H1 (cell line): ENCODE results near the gene PSMB9. TPM values are rescaled to one million over a fixed set of nuclear protein-coding genes. Genes with fewer than 3 reads are reported as not detected.

Source experiments
- CTCF ChIA-PET: fragments of 300-600 bp; sonication (Branson Sonifier 250); formaldehyde crosslinking; loops from one replicate; lab custom pipeline; 2021; ENCODE audit not compliant: partially characterized antibody; lab: Charles Lee
- POLR2A ChIA-PET: fragments of 300-600 bp; sonication (Branson Sonifier 250); formaldehyde crosslinking; loops from one replicate; lab custom pipeline; 2021; ENCODE audit warnings: inconsistent platforms; ENCODE audit not compliant: partially characterized antibody; lab: Charles Lee
- DNase-seq, 2 experiments: peaks; one replicate each; pipeline versions ENCODE4 v3.0.0 to v3.0.0-alpha.2; 2010 to 2022; ENCODE audit warnings: low spot score in 2 of 2, low read depth in 1 of 2, mixed read lengths in 1 of 2
- FAIRE-seq: peaks from 2 replicates; lab custom pipeline; 2011; peaks lifted over from hg19 to GRCh38; lab: Jason Lieb, UNC
- H2AFZ ChIP-seq: 2 replicates; pipeline ENCODE4 v1.8.1; 2012; ENCODE audit warnings: low read length, inconsistent platforms
- H2AK5ac ChIP-seq: 2 replicates; pipeline ENCODE4 v1.6.1; 2013; ENCODE audit warnings: low read depth, low read length
- H2BK120ac ChIP-seq: replicated peaks from 2 replicates; pipeline ENCODE3; 2013; ENCODE audit warnings: low read depth, low read length, inconsistent platforms
- H2BK12ac ChIP-seq: 2 replicates; pipeline ENCODE4 v1.6.1; 2013; ENCODE audit warnings: low read depth, low read length
- H2BK15ac ChIP-seq: 2 replicates; pipeline ENCODE4 v1.6.1; 2013; ENCODE audit warnings: low read length
- H2BK20ac ChIP-seq: 2 replicates; pipeline ENCODE4 v1.6.1; 2013; ENCODE audit warnings: low read length
- H2BK5ac ChIP-seq: 2 replicates; pipeline ENCODE4 v1.6.1; 2013; ENCODE audit warnings: low read depth, low read length
- H3K14ac ChIP-seq: 2 replicates; pipeline ENCODE4 v1.6.1; 2013; ENCODE audit warnings: inconsistent platforms; ENCODE audit not compliant: insufficient read length
- H3K18ac ChIP-seq: 2 replicates; pipeline ENCODE4 v1.6.1; 2013; ENCODE audit warnings: low read length; ENCODE audit errors: extremely low read depth
- H3K23ac ChIP-seq: 2 replicates; pipeline ENCODE4 v1.6.1; 2013; ENCODE audit warnings: inconsistent platforms; ENCODE audit not compliant: insufficient read length
- H3K23me2 ChIP-seq: 2 replicates; pipeline ENCODE4 v1.6.1; 2013; ENCODE audit warnings: low read depth, low read length
- H3K27ac ChIP-seq: 2 replicates; pipeline ENCODE4 v1.6.1; 2011; ENCODE audit warnings: low read depth, low read length, inconsistent platforms
- H3K27me3 ChIP-seq, 4 experiments: replicated peaks in 1 of 4; 1 replicate in 1 of 4; 2 replicates in 3 of 4; pipeline versions ENCODE4 v1.6.1 to v1.8.1; 2011 to 2013; ENCODE audit warnings: low read length in 3 of 4, mild to moderate bottlenecking in 3 of 4, inconsistent platforms in 2 of 4, mixed read lengths in 2 of 4, moderate library complexity in 1 of 4; ENCODE audit not compliant: control insufficient read depth in 3 of 4, insufficient read depth in 3 of 4; ENCODE audit errors: extremely low read depth in 1 of 4
- H3K36me3 ChIP-seq, 4 experiments: 2 replicates each; pipeline versions ENCODE4 v1.6.1 to v1.8.1; 2011 to 2013; ENCODE audit warnings: mild to moderate bottlenecking in 4 of 4, low read length in 3 of 4, moderate library complexity in 2 of 4, control low read depth in 1 of 4, inconsistent platforms in 1 of 4; ENCODE audit not compliant: insufficient read depth in 4 of 4, control insufficient read depth in 2 of 4
- H3K4ac ChIP-seq: replicated peaks from 2 replicates; pipeline ENCODE3; 2013; ENCODE audit warnings: low read length, low read depth, mixed read lengths, inconsistent platforms; ENCODE audit not compliant: insufficient read length
- H3K4me1 ChIP-seq, 4 experiments: replicated peaks in 1 of 4; 1 replicate in 1 of 4; 2 replicates in 3 of 4; pipeline versions ENCODE4 v1.6.1 to v1.8.1; 2011 to 2013; ENCODE audit warnings: low read length in 3 of 4, inconsistent platforms in 2 of 4, mixed read lengths in 1 of 4; ENCODE audit not compliant: insufficient read depth in 4 of 4, control insufficient read depth in 3 of 4
- H3K4me2 ChIP-seq, 2 experiments: 2 replicates each; pipeline versions ENCODE4 v1.6.1 to v1.8.1; 2011 to 2013; ENCODE audit warnings: low read depth in 2 of 2, low read length in 2 of 2, control low read depth in 1 of 2, inconsistent platforms in 1 of 2, mild to moderate bottlenecking in 1 of 2; ENCODE audit not compliant: insufficient read depth in 1 of 2
- H3K4me3 ChIP-seq, 4 experiments: fragments of 200-600, 300-600 bp in 1 of 4; sonication (generic), shearing (Covaris generic), sonication (Bioruptor Twin) in 1 of 4; 2 replicates each; pipeline versions ENCODE4 v1.5.1 to v1.8.1; 2011 to 2016; ENCODE audit warnings: low read length in 4 of 4, low read depth in 3 of 4, control low read depth in 2 of 4, inconsistent platforms in 2 of 4, mild to moderate bottlenecking in 2 of 4, mixed read lengths in 1 of 4, moderate library complexity in 1 of 4; ENCODE audit not compliant: insufficient read depth in 2 of 4; ENCODE audit errors: extremely low read depth in 1 of 4
- H3K56ac ChIP-seq: replicated peaks from 2 replicates; pipeline ENCODE3; 2013; ENCODE audit warnings: low read depth, mild to moderate bottlenecking, mixed read lengths, low read length, inconsistent platforms; ENCODE audit not compliant: insufficient read length
- H3K79me1 ChIP-seq: 2 replicates; pipeline ENCODE4 v1.6.1; 2013; ENCODE audit warnings: low read depth, low read length, control low read depth
- H3K79me2 ChIP-seq, 2 experiments: 2 replicates each; pipeline versions ENCODE4 v1.6.1 to v1.8.1; 2012 to 2013; ENCODE audit warnings: low read length in 2 of 2, mild to moderate bottlenecking in 2 of 2, inconsistent platforms in 1 of 2; ENCODE audit not compliant: insufficient read depth in 2 of 2, control insufficient read depth in 1 of 2
- H3K9ac ChIP-seq, 4 experiments: replicated peaks in 1 of 4; 1 replicate in 1 of 4; 2 replicates in 3 of 4; pipeline versions ENCODE4 v1.6.1 to v1.8.1; 2011 to 2013; ENCODE audit warnings: low read depth in 3 of 4, low read length in 3 of 4, control low read depth in 2 of 4, mild to moderate bottlenecking in 2 of 4, moderate library complexity in 2 of 4, inconsistent platforms in 1 of 4; ENCODE audit errors: extremely low read depth in 1 of 4
- H3K9me3 ChIP-seq, 2 experiments: 2 replicates each; pipeline versions ENCODE4 v1.6.1 to v1.8.1; 2012 to 2013; ENCODE audit warnings: mild to moderate bottlenecking in 2 of 2, moderate library complexity in 2 of 2, control low read depth in 1 of 2, inconsistent platforms in 1 of 2, low read depth in 1 of 2, low read length in 1 of 2, mixed read lengths in 1 of 2; ENCODE audit not compliant: insufficient read depth in 2 of 2
- H4K20me1 ChIP-seq, 2 experiments: replicated peaks in 1 of 2; 2 replicates each; pipeline versions ENCODE3 to v1.8.1; 2011 to 2013; ENCODE audit warnings: inconsistent platforms in 2 of 2, low read length in 2 of 2, mild to moderate bottlenecking in 1 of 2; ENCODE audit not compliant: insufficient read depth in 2 of 2, control insufficient read depth in 1 of 2
- H4K5ac ChIP-seq: 2 replicates; pipeline ENCODE4 v1.6.1; 2013; ENCODE audit warnings: low read length, low read depth, mixed read lengths, inconsistent platforms; ENCODE audit not compliant: insufficient read length
- H4K8ac ChIP-seq: 2 replicates; pipeline ENCODE4 v1.8.0; 2013; ENCODE audit warnings: mild to moderate bottlenecking, moderate library complexity, low read length, inconsistent platforms; ENCODE audit not compliant: insufficient read depth; ENCODE audit errors: extremely low read depth
- H4K91ac ChIP-seq: replicated peaks from 2 replicates; pipeline ENCODE3; 2013; ENCODE audit warnings: low read length, mixed read lengths, inconsistent platforms; ENCODE audit not compliant: insufficient read length
- ATF2 ChIP-seq: IDR thresholded peaks from 2 replicates; pipeline ENCODE4 v1.6.1; 2012; ENCODE audit warnings: low read length, inconsistent platforms
- FOSL1 ChIP-seq: IDR thresholded peaks from 2 replicates; pipeline ENCODE4 v1.6.1; 2011; ENCODE audit warnings: mild to moderate bottlenecking, low read depth, low read length, moderate library complexity; ENCODE audit not compliant: insufficient read depth
- HDAC6 ChIP-seq: IDR thresholded peaks from one replicate; pipeline ENCODE4 v1.7.1; 2012; ENCODE audit warnings: low read depth, mild to moderate bottlenecking, inconsistent platforms, low read length, moderate library complexity
- POLR2AphosphoS5 ChIP-seq: IDR thresholded peaks from 2 replicates; pipeline ENCODE4 v1.6.1; 2011; ENCODE audit warnings: low read depth, low read length
- whole genome bisulfite sequencing, 2 experiments: shearing (Covaris generic) in 1 of 2; methylation state at CpG; one replicate each; pipeline versions ENCODE4 v1.1.6 to v1.1.7; 2013 to 2015; ENCODE audit warnings: low lambda C conversion rate in 2 of 2, mixed read lengths in 2 of 2, inconsistent platforms in 1 of 2, low coverage in 1 of 2, missing lambda C conversion rate in 1 of 2; ENCODE audit not compliant: insufficient replicate concordance in 2 of 2, insufficient coverage in 1 of 2, insufficient read length in 1 of 2; ENCODE audit errors: extremely low coverage in 1 of 2, missing lambda C conversion rate in 1 of 2; 5-methylcytosine and 5-hydroxymethylcytosine counted together
- polyA plus RNA-seq, 7 experiments: library from polyadenylated mRNA; depleted of rRNA in 3 of 7; stranded (reverse) in 5 of 7; unstranded in 2 of 7; fragments of >200 nt in 5 of 7; fragments of 200-250 nt in 2 of 7; gene quantifications; 1 replicate in 5 of 7; 2 replicates in 1 of 7; 4 replicates in 1 of 7; pipeline versions ENCODE4 v1.2.1 to v1.2.3, GENCODE V29; 2011 to 2013; ENCODE audit warnings: missing spikeins in 2 of 7, mixed read lengths in 2 of 7
- total RNA-seq: library from RNA; stranded (reverse); fragmentation: NEBNext Ultra II Directional; extraction: Animal tissue kit (Norgen Biotek cat#: 25700); gene quantifications from 2 replicates; pipeline ENCODE4 v1.2.1, GENCODE V29; 2021

Gene PSMB9
- total and polyA plus RNA-seq, 2 of the 8 experiments (the other 6 are each of a cell fraction or from before 2014, with no cell fraction given) = 4.5 to 22.8 TPM

GRCh38 chr6:32827025-32827424 lies 27.0 kb upstream of the PSMB9 start:
- no peak overlapping the region for H2BK20ac ChIP-seq
- no peaks in the 10 kb centered on the region for H3K27me3 ChIP-seq
- H4K5ac ChIP-seq = no peak overlapping the region
- no peak overlapping the region for H4K91ac ChIP-seq
- H4K20me1 ChIP-seq = no peaks in the 10 kb centered on the region
- no peaks in the 10 kb centered on the region; the same call in 1 of the 2 replicates for H3K23me2 ChIP-seq
- no peak overlapping the region for H2BK120ac ChIP-seq
- no peak overlapping the region for H2BK15ac ChIP-seq
- H3K36me3 ChIP-seq = peaks cover 0 to 2% (median 0%) of the 10 kb centered on the region in 4 experiments; a peak in 4 of 8 replicates
- H2BK12ac ChIP-seq = no peak overlapping the region
- H3K79me2 ChIP-seq = no peaks in the 10 kb centered on the region
- H3K9ac ChIP-seq = no peak overlapping the region
- no peak overlapping the region for H3K27ac ChIP-seq
- H2AFZ ChIP-seq = no peak overlapping the region
- no peak overlapping the region for H3K4me2 ChIP-seq
- no peak overlapping the region for H3K4ac ChIP-seq
- no peak overlapping the region for H2AK5ac ChIP-seq
- H4K8ac ChIP-seq = no peak overlapping the region
- H3K4me1 ChIP-seq = peaks cover 0 to 4% (median 0%) of the 10 kb centered on the region in 4 experiments; a peak in 1 of 7 replicates
- no peak for FAIRE-seq
- H2BK5ac ChIP-seq = no peak overlapping the region
- no peak overlapping the region for H3K56ac ChIP-seq
- no peak overlapping the region for H3K14ac ChIP-seq
- WGBS, 2 experiments = 88% methylated on average over 3 of the region's 3 CpGs; no CpG with 5 or more reads in 1 of the 2 experiments
- no peak for DNase-seq
- H3K79me1 ChIP-seq = no peaks in the 10 kb centered on the region
- TF ChIP-seq FOSL1 (no peak), HDAC6 (no peak), POLR2AphosphoS5 (no peak), ATF2 (no peak)
- ChIA-PET CTCF (interaction anchor here (0.6 to 6.8 kb wide), 13 partner anchors 11 to 157 kb away, joined by 3 to 63 read pairs (median 6); partner anchors contain the start of gene TAP2), POLR2A (interaction anchor here (4.1 to 5.4 kb wide), 2 partner anchors 11 to 143 kb away, joined by 13 to 21 read pairs; partner anchors contain the start of gene TAP2)
- H3K9me3 ChIP-seq = no peaks in the 10 kb centered on the region
- H3K4me3 ChIP-seq = no peak overlapping the region
- H3K23ac ChIP-seq = no peak overlapping the region
- H3K18ac ChIP-seq = no peak overlapping the region
